Prostate gland (tissue), 2 donors: ENCODE results near the gene PPFIA4.

Experiments
- POLR2AphosphoS5 ChIP-seq: sonication (generic); formaldehyde crosslinking; IDR thresholded peaks from one replicate; pipeline ENCODE4 v1.6.1; 2017; ENCODE audit warnings: antibody characterized with exemption
- TF ChIP-seq, protein P1 (sequence below), 4 experiments: fragments of 200-600 bp in 2 of 4; fragments of 450-650 bp in 2 of 4; sonication (generic) in 2 of 4; IDR thresholded peaks; 1 replicate in 3 of 4; 2 replicates in 1 of 4; pipeline ENCODE4 v1.5.1; 2016 to 2019; ENCODE audit warnings: antibody characterized with exemption in 4 of 4, mild to moderate bottlenecking in 2 of 4, moderate library complexity in 2 of 4

DNA sequence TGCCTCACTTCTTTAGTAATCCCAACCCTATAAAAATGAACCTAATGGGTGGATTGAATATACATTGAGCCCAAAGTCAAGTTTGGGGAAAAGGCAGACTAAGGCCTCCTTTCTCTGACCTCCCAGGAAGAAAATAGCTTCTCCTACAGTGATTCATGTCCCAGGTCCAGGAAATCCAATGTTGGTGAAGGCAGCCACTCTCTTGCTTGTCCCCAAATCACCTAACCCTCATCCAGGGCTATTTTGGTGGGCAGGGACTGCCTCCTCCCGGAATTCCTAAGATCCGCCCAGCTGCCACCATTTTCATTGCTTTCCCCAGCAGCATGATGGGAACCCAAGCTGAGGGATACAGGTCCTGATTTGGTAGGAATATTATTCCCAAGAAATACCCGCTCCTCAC is 51.1 kb downstream of the PPFIA4 start:
- no peak for TF ChIP-seq POLR2AphosphoS5
- TF ChIP-seq, protein P1, sequence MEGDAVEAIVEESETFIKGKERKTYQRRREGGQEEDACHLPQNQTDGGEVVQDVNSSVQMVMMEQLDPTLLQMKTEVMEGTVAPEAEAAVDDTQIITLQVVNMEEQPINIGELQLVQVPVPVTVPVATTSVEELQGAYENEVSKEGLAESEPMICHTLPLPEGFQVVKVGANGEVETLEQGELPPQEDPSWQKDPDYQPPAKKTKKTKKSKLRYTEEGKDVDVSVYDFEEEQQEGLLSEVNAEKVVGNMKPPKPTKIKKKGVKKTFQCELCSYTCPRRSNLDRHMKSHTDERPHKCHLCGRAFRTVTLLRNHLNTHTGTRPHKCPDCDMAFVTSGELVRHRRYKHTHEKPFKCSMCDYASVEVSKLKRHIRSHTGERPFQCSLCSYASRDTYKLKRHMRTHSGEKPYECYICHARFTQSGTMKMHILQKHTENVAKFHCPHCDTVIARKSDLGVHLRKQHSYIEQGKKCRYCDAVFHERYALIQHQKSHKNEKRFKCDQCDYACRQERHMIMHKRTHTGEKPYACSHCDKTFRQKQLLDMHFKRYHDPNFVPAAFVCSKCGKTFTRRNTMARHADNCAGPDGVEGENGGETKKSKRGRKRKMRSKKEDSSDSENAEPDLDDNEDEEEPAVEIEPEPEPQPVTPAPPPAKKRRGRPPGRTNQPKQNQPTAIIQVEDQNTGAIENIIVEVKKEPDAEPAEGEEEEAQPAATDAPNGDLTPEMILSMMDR (IDR thresholded peaks at IDR 0.05), result no peak
